Caco-2 (cell line): ENCODE data around the gene RANBP10. TPM values are rescaled to one million over a fixed set of nuclear protein-coding genes. Genes with fewer than 3 reads are reported as not detected.

Experiments
- BruUV-seq: library from RNA; stranded (reverse); fragments of 400-500 nt; replicated peaks from 2 replicates; lab custom pipeline; 2021; lab: Mats Ljungman, UMichigan
- CTCF ChIA-PET: fragments of 300-600 bp; sonication (Branson Sonifier 250); formaldehyde crosslinking; loops from one replicate; lab custom pipeline; 2022; ENCODE audit warnings: antibody characterized with exemption; lab: Charles Lee
- POLR2A ChIA-PET: fragments of 300-600 bp; sonication (Branson Sonifier 250); formaldehyde crosslinking; loops from one replicate; lab custom pipeline; 2022; ENCODE audit warnings: antibody characterized with exemption; lab: Charles Lee
- DNase-seq, 2 experiments: peaks; one replicate each; pipeline versions ENCODE4 v3.0.0 to v3.0.0-alpha.2; 2020 to 2022
- H3K27me3 ChIP-seq: replicated peaks from 2 replicates; pipeline ENCODE4 v1.6.0; 2011; ENCODE audit warnings: low read length; ENCODE audit not compliant: control insufficient read depth, insufficient read depth
- H3K36me3 ChIP-seq: 2 replicates; pipeline ENCODE4 v1.5.1; 2011; ENCODE audit warnings: low read length; ENCODE audit not compliant: control insufficient read depth, insufficient read depth
- H3K4me1 ChIP-seq: fragments of 250-450 bp; sonication (Bioruptor Pico); 2 replicates; pipeline ENCODE4 v1.5.1; 2020; ENCODE audit warnings: mild to moderate bottlenecking
- H3K4me3 ChIP-seq: 2 replicates; pipeline ENCODE4 v1.5.1; 2011; ENCODE audit warnings: low read depth, mild to moderate bottlenecking, control low read depth, low read length
- H3K9me3 ChIP-seq: fragments of 250-450 bp; sonication (Bioruptor Pico); 2 replicates; pipeline ENCODE4 v1.5.1; 2020; ENCODE audit warnings: mild to moderate bottlenecking, moderate library complexity
- H3K27ac Mint-ChIP-seq: one replicate; pipeline ENCODE4 v1.8.0; 2022; ENCODE audit warnings: mixed read lengths; ENCODE audit not compliant: unreplicated experiment
- H3K27me3 Mint-ChIP-seq: one replicate; pipeline ENCODE4 v1.8.0; 2022; ENCODE audit warnings: mixed read lengths; ENCODE audit not compliant: insufficient read depth, unreplicated experiment
- H3K36me3 Mint-ChIP-seq: one replicate; pipeline ENCODE4 v1.8.0; 2022; ENCODE audit warnings: mild to moderate bottlenecking, mixed read lengths; ENCODE audit not compliant: insufficient read depth, unreplicated experiment
- H3K4me1 Mint-ChIP-seq: one replicate; pipeline ENCODE4 v1.8.0; 2022; ENCODE audit warnings: low read depth, mixed read lengths; ENCODE audit not compliant: unreplicated experiment
- H3K4me3 Mint-ChIP-seq: one replicate; pipeline ENCODE4 v1.8.0; 2022; ENCODE audit warnings: mild to moderate bottlenecking, moderate library complexity, mixed read lengths; ENCODE audit not compliant: unreplicated experiment
- H3K9me3 Mint-ChIP-seq: one replicate; pipeline ENCODE4 v1.8.0; 2022; ENCODE audit warnings: mixed read lengths; ENCODE audit not compliant: unreplicated experiment
- CTCF ChIP-seq, 2 experiments: fragments of 200-600 bp in 1 of 2; IDR thresholded peaks; 1 replicate in 1 of 2; 2 replicates in 1 of 2; pipeline versions ENCODE4 v1.5.1 to v1.8.0; 2011 to 2022; ENCODE audit warnings: antibody characterized with exemption in 1 of 2, control low read depth in 1 of 2, inconsistent platforms in 1 of 2, low read depth in 1 of 2, low read length in 1 of 2, mild to moderate bottlenecking in 1 of 2, moderate library complexity in 1 of 2; ENCODE audit not compliant: insufficient read depth in 1 of 2, severe bottlenecking in 1 of 2, unreplicated experiment in 1 of 2
- intact Hi-C: fragments of 100-400 bp; cut with micrococcal nuclease; formaldehyde crosslinking; loops from one replicate; pipeline ENCODE4 v1.10.0; 2022; ENCODE audit not compliant: unreplicated experiment
- total RNA-seq: library from RNA; stranded (reverse); gene quantifications from 2 replicates; pipeline ENCODE4 v1.2.3, GENCODE V29; 2022

Gene RANBP10
- total RNA-seq, 1 experiment from 2014 or later, result 21.8 TPM

- peak within 1 kb of the TSS; percentile 75 for H3K4me3 Mint-ChIP-seq
- peaks cover 17% of the 10 kb centered on the region for H3K4me1 Mint-ChIP-seq
- peak; percentile 99 for DNase-seq
- intact Hi-C loops, result loop anchor here (1.0 to 2.0 kb wide), 6 partner anchors 11 to 89 kb away; partner anchors contain the start of genes EDC4, PSKH1, RANBP10 and TSNAXIP1
- POLR2A ChIA-PET, result interaction anchor here (0.6 to 1.9 kb wide), 11 partner anchors 11 to 1286 kb away, joined by 3 to 9 read pairs (median 3); partner anchors contain the start of genes RANBP10 and TSNAXIP1
- H3K9me3 Mint-ChIP-seq, result no peaks in the 10 kb centered on the region
- H3K36me3 Mint-ChIP-seq, result peaks cover 59% of the 10 kb centered on the region
- peak within 1 kb of the TSS; percentile 98 for H3K4me3 ChIP-seq
- H3K27me3 ChIP-seq, result no peaks in the 10 kb centered on the region
- no peaks in the 10 kb centered on the region for H3K27me3 Mint-ChIP-seq
- CTCF ChIA-PET, result interaction anchor here (0.7 to 3.2 kb wide), 7 partner anchors 9 to 37 kb away, joined by 3 to 18 read pairs (median 7); no protein-coding TSS in a partner anchor
- no peaks in the 10 kb centered on the region for H3K9me3 ChIP-seq
- BruUV-seq, result no TSS peak
- H3K36me3 ChIP-seq, result no peaks in the 10 kb centered on the region; the same call in none of the 2 replicates
- peaks cover 33% of the 10 kb centered on the region for H3K4me1 ChIP-seq
- TF ChIP-seq CTCF (IDR thresholded peaks at IDR 0.05; ENCODE audit: insufficient read depth in 1 of 2, low read depth in 1 of 2, low read length in 1 of 2, severe bottlenecking in 1 of 2, unreplicated experiment in 1 of 2), result no peak
- peak within 1 kb of the TSS; percentile 93 for H3K27ac Mint-ChIP-seq
These were observed 40.1 kb upstream of the RANBP10 start, which contains the start of gene NUTF2 for GRCh38 chr16:67846320-67847063. TSS of gene NUTF2 (plus strand) at chr16:67846933. CDS start at chr16:67865131, 18,198 bp downstream.

GRCh38 chr16:67846063-67846319 lies 39.6 kb upstream of the RANBP10 start:
- Histone ChIP-seq H3K9me3 (no peaks in the 10 kb centered on the region), H3K36me3 (no peaks in the 10 kb centered on the region; the same call in none of the 2 replicates), H3K4me1 (peaks cover 37% of the 10 kb centered on the region), H3K27me3 (no peaks in the 10 kb centered on the region), H3K4me3 (peak overlapping the region; percentile 98)
- TF ChIP-seq CTCF (IDR thresholded peaks at IDR 0.05; ENCODE audit: insufficient read depth in 1 of 2, low read depth in 1 of 2, low read length in 1 of 2, severe bottlenecking in 1 of 2, unreplicated experiment in 1 of 2), result no peak
- no peaks in the 10 kb centered on the region for H3K27me3 Mint-ChIP-seq
- intact Hi-C loops, result loop anchor here (1.0 to 2.0 kb wide), 6 partner anchors 11 to 89 kb away; partner anchors contain the start of genes EDC4, PSKH1, RANBP10 and TSNAXIP1
- no peak for DNase-seq
- POLR2A ChIA-PET, result interaction anchor here (0.6 to 1.9 kb wide), 10 partner anchors 11 to 1285 kb away, joined by 3 to 9 read pairs (median 4); partner anchors contain the start of genes RANBP10 and TSNAXIP1
- H3K27ac Mint-ChIP-seq, result peak overlapping the region; percentile 62
- no peaks in the 10 kb centered on the region for H3K9me3 Mint-ChIP-seq
- CTCF ChIA-PET, result interaction anchor here (0.7 to 3.2 kb wide), 7 partner anchors 8 to 38 kb away, joined by 3 to 18 read pairs (median 7); no protein-coding TSS in a partner anchor
- H3K4me3 Mint-ChIP-seq, result peak overlapping the region; percentile 75
- BruUV-seq, result no TSS peak
- peaks cover 59% of the 10 kb centered on the region for H3K36me3 Mint-ChIP-seq
- peaks cover 17% of the 10 kb centered on the region for H3K4me1 Mint-ChIP-seq
